ENCODE results near the gene EYS.

Gene EYS

DNA sequence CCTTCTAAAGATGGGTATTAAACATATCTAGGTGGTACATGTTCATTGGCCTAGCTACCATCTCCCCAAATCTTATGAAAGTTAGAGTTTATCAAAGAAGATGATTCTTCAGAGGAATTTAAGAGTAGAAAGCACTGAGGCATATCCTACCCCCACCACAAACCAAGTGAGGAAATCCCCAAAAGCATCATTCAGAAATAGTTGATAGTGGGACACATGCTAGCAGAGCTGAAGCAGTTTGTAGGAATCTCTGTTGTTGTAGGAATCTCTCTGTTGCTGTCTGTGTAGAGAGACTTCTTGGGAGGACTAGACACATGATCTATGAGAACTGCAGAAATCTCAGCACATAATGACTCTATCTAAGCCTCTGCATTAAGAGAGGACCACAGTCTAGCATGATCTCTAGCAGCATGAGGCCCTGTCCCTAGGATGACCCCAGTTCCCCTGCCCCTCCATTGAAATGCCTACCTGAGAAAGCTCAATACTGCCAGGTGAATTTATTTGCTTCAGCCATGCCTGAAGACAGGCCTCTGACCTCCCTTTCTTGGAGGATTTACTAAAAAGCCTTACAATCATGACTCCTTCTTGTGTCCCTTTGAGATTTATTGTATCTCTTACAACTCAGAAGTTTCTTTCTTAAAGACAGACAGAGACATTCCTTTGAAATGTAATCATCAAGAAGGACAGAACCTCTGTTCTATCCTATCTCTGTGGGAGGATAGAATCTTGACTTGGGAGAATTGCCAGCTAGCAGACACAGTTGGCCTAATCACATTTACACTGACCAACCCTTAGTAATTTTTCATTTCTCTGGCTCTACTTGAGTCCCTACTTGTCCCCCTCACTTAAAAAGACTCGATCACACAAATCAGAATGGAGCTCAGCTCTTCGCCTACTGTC, 1489.1 kb downstream of the EYS start:
- DNase-seq (ENCODE audit: extremely low read depth in 1 of 2, low read depth in 1 of 2) = no peak

DNA sequence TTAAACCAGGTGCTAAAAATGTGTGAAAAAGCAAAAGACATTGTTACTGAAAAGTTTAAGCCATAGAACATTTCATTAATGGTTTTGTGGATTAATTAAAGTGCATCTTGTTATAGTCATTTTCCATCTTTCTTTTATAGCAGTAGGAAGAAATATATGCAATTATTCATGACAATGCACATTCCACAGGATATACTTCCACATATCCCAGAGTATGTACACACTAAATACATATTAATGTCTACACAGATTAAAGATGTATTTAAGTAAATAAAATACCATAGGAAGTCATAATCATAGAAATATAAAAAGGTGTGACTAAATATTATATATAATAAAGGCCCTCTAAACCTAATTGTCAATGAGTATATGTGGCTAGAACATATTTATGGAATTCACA, 1492.7 kb downstream of the EYS start:
- DNase-seq (ENCODE audit: extremely low read depth in 1 of 2, low read depth in 1 of 2) = no peak

GRCh38 chr6:64213697-64214096, 1493.3 kb downstream of the EYS start:
- no peak for DNase-seq (ENCODE audit: extremely low read depth in 1 of 2, low read depth in 1 of 2)

- DNase-seq (ENCODE audit: extremely low read depth in 1 of 2, low read depth in 1 of 2) = no peak
Measured at GRCh38 chr6:64197246-64197645, 1509.8 kb downstream of the EYS start.

- no peak for DNase-seq (ENCODE audit: extremely low read depth in 1 of 2, low read depth in 1 of 2)
Measured at GRCh38 chr6:64186592-64186991, 1520.4 kb downstream of the EYS start.

GRCh38 chr6:64185621-64186020, 1521.4 kb downstream of the EYS start:
- DNase-seq (ENCODE audit: extremely low read depth in 1 of 2, low read depth in 1 of 2) = no peak

- DNase-seq (ENCODE audit: extremely low read depth in 1 of 2, low read depth in 1 of 2) = no peak
Measured at GRCh38 chr6:64175296-64175695, 1531.7 kb downstream of the EYS start.

- no peak for DNase-seq (ENCODE audit: extremely low read depth in 1 of 2, low read depth in 1 of 2)
Measured at GRCh38 chr6:64170316-64170715, 1536.7 kb downstream of the EYS start.

DNA sequence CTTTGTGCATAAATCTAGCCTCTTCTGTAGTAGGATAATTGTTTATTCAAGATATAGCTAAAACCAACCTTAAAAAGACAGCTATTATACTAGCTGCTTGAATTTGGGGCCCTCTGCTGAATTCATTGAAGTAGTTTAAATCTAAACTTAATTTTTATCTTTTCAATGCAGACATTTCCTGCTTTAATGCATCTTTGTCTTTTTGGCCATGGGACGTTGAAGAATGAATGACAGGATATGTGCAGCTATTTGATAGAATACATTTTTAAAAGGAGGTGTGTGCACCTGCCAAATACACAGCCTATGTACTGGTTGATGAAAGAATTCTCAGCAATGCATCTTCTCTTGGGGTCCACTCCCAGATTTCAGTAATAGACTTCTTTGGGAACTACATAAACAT, 1546.5 kb downstream of the EYS start:
- DNase-seq (ENCODE audit: extremely low read depth in 1 of 2, low read depth in 1 of 2) = no peak

DNA sequence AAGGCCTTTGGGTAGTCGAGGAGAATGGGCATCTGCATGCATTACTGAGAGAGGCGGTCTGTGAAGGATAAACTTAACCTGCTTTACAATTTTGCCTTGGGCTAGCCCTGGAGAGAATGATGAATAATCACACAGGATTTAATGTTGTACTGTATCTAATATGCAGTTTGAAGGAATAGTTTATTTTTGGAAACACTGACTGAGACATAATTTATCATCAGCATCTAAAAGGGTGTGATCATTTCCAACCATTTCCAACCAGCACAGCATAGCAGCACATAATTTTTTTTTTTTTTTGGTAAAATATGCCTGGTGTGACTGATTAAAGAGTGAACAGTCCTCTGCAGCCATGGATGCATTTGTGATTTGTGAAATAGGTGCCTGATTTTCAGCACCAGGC, 1552.0 kb downstream of the EYS start:
- no peak for DNase-seq (ENCODE audit: extremely low read depth in 1 of 2, low read depth in 1 of 2)

DNA sequence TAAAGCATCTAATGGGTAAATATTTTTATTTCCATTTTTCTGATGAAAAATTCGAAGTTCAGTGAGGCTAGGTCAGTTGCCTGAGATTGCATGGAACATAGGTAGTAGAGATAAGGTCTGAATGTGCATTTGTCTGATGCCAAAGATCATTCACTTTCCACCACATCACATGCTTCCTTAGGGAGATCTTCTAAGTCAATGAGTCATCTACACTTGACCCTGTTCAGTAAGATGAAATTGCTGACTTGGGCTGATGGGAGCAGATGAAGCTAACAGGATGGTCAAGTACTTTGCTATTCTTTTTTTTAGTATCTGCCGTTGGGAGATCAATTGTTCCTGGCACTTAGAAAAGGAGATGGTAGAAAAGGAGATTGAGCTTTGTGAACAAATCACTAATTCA, 1560.2 kb downstream of the EYS start:
- DNase-seq (ENCODE audit: extremely low read depth in 1 of 2, low read depth in 1 of 2) = no peak

DNA sequence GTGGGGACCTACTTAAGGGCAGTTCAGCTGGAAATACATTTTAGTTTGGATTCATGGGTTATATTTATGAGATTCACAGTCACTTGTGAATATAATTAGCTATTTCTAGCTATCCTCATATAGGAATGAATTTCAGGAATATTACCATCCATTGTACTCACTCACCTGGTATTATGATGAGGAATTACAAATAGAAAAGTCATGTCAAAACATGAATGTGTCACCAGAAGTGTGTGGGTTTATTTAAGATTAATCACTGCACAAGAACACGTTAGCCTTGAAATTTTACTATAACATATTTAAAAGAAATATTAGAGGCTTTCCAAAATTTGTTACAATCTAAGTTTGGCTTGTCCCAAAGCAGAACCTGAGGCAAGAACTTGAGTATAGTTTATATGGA, 1560.9 kb downstream of the EYS start:
- no peak for DNase-seq (ENCODE audit: extremely low read depth in 1 of 2, low read depth in 1 of 2)

DNA sequence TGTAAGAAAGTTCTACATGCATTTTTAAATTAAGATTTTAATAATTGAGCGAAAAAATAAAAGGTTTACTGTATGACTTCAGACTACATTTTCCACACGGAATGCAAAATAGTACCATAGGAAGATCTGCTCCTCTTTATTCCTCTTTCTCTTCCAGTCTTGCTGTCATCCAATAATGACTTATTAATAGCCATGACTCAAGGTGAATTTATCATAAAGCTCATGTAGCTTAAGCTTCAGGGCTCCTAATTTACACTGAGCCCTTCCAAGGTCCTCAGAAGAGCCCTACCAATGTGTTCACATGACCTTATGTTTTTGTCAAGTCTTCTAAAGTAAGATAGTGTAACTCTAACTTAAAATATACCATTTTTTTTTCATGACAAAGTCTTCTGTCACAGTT, 1561.4 kb downstream of the EYS start:
- DNase-seq (ENCODE audit: extremely low read depth in 1 of 2, low read depth in 1 of 2) = no peak

- DNase-seq (ENCODE audit: extremely low read depth in 1 of 2, low read depth in 1 of 2) = no peak
Measured at GRCh38 chr6:64143101-64143500, 1563.9 kb downstream of the EYS start.

- DNase-seq (ENCODE audit: extremely low read depth in 1 of 2, low read depth in 1 of 2) = no peak
Measured at GRCh38 chr6:64141680-64142079, 1565.3 kb downstream of the EYS start.

DNA sequence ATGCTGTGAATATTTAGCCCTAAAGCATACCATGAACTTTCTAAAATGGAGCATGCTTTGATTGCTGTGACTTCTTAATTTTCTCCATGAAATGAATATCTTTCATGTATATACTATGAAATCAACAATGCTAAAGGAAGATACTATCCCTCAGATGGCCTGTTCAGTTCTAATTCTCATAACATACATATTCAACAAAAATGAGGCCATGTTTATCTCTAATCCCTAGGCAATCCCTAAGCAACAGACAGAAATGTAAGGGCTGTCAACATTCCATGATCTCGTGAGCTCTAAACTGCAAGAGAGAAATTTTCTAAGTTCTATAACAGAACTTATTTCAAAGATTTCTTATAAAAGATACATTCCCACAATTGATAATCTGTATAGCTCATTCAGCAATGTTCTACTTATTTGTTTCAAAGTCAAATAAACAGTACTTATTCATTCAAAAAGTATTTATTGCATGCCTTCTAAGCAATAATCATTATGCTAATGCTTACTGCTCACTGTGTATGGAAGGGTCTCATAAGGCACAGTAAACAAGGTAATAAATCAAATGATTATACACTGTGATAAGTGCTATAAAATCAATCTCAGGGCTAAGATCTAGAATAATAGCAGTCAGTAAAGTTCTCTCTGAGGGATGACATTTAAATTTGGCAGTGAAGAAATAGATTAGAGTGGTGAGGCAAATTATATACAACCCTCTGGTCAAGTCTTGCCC, 1578.6 kb downstream of the EYS start:
- DNase-seq (ENCODE audit: extremely low read depth in 1 of 2, low read depth in 1 of 2) = no peak

DNA sequence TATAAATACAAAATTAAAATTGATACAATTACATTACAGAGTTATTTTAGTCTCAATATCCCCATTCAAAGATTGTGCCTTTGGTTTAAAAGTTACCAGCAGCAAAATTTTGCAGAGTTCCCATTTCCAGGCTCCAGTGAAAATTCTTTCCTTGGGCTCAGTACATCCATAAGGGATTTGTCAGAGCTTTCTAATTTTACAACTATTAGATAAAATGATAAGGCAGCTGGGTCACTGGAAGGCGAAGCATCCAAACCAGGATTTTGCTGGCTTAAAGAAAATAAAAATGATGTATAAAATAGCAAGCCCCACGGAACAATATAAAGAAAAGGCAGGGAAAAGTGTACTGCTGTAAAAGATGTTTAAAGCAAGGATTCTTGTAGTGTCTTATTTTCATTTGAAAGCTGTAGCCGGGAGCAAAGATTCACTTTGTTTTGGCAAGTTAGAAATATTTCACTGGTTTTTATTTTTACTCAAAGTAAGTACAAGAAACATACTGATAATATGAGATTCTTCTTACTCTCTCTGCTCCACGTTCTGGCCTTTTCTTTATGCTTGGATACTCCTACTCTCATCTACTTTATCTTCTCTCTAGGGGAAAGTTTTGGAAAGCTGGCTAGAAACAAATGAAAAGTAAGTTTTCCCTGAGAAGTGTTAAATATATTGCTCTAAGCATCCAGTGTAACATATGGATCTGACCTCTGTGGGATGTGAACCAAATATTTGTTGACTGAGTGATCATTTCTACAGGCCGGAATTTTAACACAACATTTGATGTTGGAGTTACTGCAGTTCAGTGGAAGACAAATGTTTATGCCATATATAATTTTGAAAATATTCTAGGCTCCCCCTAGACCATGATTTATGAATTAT, 1583.0 kb downstream of the EYS start:
- no peak for DNase-seq (ENCODE audit: extremely low read depth in 1 of 2, low read depth in 1 of 2)

- DNase-seq (ENCODE audit: extremely low read depth in 1 of 2, low read depth in 1 of 2) = no peak
Measured at GRCh38 chr6:64122712-64123375, 1584.2 kb downstream of the EYS start.

DNA sequence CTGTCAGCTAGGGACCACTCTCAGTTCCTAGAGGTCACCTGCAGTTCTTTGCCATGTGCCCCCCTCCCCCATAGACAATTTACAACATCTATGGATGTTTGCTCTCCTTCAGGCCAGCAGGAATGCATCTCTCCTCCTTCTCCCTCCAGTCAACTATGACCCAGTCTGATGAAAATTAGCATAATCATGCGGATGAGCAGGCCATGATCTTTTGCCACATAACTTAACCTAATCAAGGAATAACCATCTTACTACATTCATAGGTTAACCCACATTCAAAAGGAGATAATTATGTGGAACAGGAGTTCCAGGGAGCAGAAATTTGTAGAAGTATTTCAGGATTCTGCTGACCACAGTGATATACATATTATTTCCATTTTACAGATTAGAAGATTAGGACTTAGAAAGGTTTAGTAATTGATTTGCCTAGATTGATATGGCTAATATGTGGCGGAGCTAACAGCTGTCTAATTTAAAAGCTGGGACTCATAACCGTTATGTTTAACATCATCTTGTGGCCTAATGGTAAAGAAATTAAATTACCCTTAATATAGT, 1585.9 kb downstream of the EYS start:
- DNase-seq (ENCODE audit: extremely low read depth in 1 of 2, low read depth in 1 of 2) = no peak

GRCh38 chr6:64113704-64114103, 1593.3 kb downstream of the EYS start:
- no peak for DNase-seq (ENCODE audit: extremely low read depth in 1 of 2, low read depth in 1 of 2)
